Umbilical cord (tissue), 2 donors: ENCODE data around the gene KDM4D. TPM values are rescaled to one million over a fixed set of nuclear protein-coding genes. Genes with fewer than 3 reads are reported as not detected.
"Not testable (repeated sequence)": the region's sequence is repeated elsewhere in the genome, so short reads cannot be mapped to it uniquely, and the experiment has no call there.

Source experiments
- DNase-seq: peaks from one replicate; pipeline ENCODE4 v3.0.0-alpha.2; 2015; ENCODE audit warnings: low spot score
- total RNA-seq: library from RNA; depleted of rRNA; stranded (reverse); fragments of >200 nt; gene quantifications from one replicate; pipeline ENCODE4 v1.2.3, GENCODE V29; 2014; ENCODE audit warnings: low replicate concordance; ENCODE audit not compliant: insufficient read depth

The KDM4D gene
- 6.0 TPM for total RNA-seq

DNA sequence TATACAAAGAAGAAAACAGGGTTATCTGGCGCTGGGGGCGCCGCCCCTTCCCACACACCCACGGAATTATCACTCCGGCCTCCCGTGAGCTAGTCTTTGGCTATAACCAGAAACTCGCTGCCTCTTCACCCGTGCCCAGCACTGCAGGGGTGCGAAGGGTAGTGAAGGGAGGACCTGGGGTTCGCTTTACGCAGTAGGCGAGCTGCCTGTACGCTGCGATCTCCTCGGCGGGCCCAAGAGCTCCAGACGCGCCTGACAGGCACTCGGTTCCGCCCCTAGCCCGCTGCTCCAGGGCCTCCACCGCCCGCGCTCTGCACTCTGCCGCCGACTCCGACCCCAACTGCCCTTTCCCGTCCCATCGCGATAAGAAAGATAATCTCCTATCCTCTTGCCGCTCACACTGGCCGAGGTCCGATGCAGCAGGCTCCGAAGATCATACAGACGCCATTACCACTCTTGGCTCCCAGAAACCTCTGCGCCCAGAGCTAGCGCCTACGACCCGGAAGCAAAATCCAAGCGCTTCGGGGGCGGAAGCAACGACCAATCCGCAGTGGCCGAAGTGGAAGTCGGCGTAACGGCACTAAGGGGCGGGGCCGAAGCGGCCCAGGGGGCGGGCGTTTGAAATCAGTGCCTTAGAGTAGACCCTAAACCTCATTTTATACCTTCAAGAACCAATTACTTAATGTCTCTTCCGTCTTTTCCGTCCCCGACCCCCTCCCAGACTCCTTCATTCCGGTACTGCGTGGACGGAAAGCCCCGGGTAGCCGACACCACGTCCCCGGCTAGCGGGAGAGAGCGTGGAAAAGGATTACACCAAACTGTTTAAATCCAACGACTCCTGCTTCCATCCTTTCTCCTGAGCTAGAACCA is at the start of gene KDM4D, which contains the start of gene CWC15:
Gene KDM4D, plus strand, starts transcription at position 611 of the 870 bp plus-strand sequence. CDS start 23,664 bp downstream, outside the sequence.
Gene CWC15, minus strand, starts transcription at position 458 of the 870 bp plus-strand sequence. CDS start 1,371 bp downstream, outside the sequence.
- DNase-seq, result peak; percentile 99

DNA sequence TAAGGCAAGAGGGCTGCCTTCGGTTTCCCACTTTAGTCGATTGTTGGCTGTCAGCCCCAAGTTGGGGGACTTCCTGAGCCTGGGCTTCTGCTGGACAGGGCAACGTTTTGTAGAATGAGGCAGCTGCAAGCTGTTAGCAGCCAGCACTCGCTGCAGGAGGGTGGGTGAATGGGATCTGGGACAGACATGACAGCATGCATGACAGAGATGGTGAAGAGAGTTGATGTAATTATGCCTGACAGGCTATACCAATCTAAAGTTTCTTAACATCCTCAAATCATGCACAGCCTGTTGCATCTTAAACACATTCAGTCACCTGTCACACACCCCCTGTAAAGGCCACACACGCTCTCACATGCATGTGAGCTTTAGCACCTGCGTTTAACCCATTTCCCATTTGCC is 49.3 kb upstream of the KDM4D start:
- DNase-seq, result no peak

DNA sequence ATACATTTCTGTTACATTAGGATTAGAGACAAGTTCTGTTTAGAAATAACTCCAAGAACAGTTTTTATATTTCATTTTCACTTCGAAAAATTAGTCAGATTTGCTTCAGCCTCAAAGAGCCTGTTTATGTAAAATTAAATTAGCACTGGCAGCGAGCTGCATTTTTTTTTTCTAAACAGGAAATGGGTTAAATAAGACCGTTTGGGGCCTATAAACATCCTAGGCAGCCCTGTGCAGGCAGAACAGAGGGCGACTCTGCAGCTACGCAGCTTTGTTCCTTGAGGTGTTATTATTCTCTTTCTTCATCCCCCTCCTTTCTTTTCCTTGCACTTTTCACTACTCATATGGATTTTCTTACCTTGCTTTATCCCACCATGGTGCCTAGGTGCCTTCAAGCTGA is 48.9 kb upstream of the KDM4D start:
- no peak for DNase-seq

DNA sequence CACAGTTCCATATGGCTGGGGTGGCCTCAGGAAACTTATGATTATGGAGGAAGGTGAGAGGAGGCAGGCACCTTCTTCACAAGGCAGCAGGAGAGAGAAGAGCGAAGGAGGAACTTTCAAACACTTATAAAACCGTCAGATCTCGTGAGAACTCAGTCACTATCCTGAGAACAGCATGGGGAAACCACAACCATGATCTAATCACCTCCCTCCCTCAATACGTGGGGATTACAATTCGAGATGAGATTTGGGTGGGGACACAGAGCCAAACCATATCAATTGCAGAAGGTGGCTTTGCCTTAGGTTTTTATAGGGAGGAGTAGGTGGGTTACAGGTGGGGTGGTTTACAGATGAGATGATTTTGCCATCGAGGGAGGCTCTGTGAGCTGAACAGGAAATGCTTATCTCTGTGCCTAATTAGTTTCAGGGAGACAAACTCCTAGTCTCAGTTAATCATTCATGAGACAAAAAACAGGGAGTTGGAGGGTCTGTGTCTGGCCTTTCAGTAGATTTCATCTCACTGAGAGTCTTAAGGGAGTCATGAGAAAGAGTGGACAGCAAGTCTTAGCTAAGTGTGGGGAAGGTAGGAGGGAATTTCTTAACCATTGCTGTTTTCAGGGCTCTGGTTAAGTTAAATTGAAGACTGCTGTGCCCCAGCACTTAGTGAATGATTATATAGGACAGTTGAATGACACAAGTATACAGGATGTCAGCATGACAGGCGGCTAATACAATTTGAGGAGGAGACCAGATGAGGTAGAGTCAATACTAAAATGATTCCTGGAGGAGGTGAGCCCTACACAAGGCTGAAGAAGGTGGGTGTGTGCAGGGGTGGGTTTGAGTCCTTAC is 47.9 kb upstream of the KDM4D start:
- no peak for DNase-seq

DNA sequence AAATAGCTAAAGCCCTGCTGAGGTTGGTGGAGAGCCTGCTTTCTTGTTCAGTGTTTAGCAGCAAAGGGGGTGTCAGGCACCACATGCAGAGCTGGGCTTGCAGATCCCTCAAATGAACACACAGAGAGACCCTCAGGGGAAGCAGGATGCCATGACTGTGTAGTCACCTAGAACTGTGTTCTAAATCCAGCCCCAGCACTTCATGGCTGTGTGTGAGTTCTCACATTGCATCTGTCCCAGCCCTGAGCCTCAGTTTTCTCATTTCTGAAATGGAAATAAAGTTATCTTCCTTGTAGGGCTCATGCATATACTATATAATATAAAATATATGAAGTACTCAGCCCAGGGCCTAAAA is 47.3 kb upstream of the KDM4D start:
- no peak for DNase-seq

DNA sequence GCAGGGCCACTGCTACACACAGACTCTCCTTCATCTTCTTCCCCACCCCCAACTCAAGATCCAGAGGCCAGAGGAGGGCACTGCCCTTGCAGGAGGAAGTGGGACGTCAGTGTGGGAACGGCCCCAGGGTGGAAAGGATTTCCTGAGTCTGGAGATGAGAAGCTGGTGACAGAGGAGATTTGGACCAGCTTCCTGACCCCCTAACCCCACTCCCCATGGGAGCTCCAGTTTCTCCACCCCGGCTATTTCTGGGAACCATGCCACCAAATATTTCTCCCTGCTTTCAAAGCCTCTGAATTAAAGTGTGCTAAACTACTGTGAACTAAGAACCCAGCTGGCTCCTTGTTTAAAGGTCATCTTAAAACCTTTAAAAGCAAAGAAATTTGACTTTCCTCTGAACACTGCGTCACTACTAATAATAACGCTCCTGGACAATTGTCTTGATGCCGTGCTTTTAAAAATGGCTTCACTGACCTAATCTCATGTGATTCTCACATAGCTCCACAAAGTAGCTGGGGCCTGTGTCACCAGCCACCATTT is 46.7 kb upstream of the KDM4D start:
- peak; percentile 98 for DNase-seq

DNA sequence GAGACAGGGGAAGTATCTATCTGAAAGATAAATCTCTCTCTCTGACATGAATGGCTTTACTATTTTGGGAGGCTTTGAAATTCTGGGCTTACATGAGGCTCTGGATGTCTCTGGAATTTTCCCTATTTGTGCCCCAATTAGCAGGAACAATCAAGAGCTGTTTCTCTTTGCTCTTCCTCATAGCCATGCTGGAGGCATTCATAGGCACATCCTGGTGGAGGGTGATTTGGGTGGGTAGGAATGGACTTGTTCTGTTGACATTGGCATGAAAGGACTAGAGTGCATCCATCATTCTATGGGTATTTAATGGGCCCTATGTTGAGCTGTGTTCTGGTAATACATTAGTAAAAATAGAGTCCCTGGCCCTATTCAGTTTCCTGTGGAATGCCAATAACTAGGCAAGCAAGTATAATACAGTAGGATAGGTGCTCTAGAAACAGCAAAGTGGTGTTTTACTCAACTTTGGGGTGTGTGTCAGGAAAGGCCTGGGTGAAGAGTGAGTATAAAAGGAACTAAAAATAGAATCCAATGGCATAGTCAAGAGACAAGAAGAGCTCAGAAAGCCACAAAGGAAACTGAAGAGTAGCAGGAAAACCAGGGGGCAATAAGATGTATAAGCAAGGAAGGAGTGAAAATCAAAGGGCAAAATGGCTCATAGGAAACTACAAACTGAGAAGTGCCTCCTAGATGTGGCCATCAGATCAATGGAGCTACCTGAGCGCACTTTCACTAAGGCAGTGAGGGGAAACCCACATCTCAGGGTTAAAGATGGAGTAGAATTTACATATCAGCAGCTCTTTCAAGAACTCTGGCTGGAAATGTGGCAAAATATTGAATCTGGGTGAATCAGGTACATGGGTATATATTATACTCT is 45.2 kb upstream of the KDM4D start:
- DNase-seq, result no peak

DNA sequence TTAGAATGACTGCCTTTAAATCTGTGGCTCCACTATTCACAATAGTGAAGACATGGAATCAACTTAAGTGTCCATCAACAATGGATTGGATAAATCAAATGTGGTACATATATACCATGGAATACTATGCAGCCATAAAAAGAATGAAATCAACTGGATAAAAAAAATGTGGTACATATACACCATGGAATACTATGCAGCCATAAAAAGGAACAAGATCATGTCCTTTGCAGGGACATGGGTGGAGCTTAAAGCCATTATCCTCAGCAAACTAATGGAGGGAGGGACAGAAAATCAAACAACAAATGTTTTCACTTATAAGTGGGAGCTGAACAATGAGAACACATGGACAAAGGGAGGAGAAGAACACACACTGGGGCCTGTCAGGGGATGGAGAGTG is 41.4 kb upstream of the KDM4D start:
- DNase-seq, result not testable (repeated sequence)

DNA sequence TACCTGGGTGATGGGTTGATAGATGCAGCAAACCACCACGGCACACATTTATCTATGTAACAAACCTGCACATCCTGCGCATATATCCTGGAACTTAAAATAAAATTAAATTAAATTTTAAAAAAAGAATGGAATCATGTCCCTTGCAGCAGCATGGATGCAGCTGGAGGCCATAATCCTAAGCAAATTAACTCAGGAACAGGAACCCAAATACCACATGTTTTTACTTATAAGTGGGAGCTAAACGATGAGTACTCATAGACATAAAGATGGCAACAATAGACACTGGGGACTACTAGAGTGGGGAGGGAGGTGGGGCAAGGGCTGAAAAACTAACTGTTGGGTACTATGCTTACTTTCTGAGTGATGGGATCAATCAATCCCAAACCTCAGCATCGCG is 41.0 kb upstream of the KDM4D start:
- DNase-seq, result no peak

DNA sequence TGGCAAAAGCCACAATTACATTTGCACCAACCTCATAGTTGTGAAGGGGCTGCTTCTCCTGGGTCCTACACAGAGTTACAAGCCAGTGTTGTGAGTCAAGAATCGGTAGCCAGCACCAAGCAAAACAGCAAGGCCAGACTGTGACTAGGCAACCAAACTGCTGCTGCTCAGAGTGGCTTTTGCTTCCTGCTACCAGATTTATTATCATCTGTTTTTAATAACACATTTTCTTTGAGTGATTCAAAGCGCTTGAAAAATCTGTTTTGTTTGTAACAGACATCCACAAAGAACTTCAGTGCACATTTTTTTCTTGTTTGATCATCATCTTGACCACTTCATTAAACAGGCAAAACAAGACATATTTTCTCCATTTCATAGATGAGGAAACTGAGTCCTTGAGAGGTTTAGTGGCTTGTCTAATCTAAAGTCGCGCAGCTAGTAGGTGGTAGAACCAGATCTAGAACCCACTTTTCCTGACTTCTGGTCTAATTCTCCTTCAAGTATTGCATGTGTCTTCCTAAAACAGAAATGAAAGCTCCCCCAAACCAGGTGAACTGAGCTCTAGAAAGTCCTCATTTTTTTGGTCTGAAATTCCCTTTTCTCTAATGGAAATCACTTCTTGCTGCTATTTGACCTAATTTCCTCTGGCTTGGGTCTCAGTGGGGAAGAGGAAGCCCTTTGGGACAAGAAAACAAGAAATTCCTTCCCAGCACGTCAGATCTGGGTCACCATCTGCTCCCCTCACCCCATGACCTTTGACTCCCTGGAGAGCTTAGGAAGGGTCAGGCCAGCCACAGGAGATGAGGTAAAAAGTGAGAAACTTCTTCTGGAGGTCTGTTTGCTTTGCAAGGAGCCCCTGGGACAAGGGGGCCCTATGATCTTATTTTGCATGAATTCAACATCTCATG is 40.0 kb upstream of the KDM4D start:
- peak; percentile 66 for DNase-seq

DNA sequence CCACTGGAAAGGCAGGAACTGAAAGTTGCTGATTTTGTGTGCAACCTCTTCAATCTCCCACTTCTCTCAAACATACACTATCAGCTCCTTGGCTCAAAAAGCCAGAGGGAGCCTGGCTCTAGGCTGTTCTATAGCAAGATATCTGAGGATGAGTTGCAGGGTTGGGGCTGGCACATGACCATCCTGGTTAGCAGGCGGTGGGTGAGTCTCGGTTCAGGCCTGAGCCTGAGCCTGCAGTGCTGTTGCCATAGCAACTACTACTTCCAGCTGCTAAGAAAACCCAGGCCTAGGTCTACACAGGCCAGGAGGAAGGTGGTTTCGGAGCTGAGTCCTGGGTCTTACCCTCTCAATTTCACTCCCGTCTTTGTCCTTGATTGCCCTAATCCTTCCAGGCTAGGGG is 39.1 kb upstream of the KDM4D start:
- DNase-seq, result peak; percentile 65

DNA sequence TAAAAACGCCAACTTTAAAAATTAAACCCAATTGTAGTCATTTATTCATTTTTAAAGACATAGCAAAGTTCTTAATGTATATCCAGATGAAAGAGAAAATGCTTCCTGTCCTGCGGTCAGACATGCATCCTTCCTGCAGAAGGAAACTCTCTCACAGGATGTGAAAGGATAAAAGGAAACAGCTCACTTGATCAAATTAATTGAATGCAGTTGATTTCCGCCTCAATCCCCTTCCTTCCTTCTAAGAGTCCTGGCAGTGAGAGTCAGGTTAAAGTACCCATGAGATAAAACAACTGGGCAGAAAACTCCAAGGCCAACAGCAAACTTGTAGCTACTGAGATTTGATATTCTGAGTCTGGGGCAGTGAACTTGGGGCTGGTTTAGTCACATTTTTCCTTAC is 38.7 kb upstream of the KDM4D start:
- no peak for DNase-seq

DNA sequence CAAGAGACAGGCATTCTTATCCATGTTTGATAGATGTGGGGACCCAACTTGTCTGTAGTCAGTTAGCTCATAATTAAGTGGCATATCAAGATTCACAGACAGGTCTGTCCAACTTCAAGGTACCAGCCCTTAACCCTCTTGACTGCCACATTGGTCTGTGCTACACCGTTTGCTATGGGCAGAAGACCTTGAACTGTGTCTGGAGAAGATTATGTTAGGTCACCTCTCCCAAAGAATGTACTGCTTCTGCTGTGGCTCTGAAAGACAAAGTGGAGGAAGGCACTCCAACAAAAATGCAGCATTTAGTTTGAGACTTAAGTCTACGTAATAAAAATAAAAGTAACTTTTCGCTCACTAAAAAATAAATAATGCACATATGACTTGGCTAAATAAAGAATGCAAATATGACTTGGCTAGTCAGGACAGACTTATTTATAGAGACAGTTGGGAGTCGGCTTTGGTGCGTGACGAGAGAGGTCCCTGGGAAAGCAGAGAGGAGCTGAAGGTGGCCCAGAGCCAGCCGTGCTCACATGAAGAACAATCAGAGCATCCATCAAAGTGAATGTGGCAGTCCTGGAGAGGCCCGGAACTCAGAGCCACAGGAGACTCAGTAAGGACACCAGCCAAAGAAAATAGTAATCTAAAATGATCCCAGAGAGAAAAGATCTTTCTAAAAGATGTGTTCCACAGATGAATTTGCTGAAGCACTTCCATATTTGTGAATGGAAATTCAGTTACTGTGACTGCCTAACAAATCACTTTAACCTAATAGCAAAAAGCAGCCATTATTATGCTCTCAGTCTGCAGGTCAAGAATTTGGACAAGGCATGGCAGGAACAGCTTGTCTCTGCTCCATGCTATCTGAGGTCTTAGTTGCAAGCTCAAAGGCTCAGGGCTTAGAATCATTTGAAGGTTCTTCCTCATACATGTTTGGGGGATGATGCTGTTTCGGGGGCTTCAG is 35.1 kb upstream of the KDM4D start:
- DNase-seq, result peak; percentile 45

DNA sequence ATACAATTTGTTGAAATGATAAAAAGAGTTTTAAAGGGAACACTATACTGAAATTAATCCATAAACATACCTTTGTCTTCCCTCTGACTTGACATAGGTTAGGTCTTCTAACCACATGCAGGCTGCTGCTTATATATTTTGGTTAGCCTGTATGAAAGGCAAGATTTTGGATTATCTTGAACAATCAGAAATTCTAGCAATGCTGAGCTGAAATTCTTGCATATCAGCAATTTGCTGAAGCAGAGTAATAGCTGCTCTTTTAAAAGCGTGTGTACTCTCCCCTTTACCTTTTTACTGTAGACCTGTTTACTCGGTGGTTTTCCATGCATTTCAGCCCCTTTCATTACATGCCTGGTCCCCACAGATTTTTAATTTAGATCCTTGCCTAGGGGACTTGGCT is 34.2 kb upstream of the KDM4D start:
- no peak for DNase-seq

DNA sequence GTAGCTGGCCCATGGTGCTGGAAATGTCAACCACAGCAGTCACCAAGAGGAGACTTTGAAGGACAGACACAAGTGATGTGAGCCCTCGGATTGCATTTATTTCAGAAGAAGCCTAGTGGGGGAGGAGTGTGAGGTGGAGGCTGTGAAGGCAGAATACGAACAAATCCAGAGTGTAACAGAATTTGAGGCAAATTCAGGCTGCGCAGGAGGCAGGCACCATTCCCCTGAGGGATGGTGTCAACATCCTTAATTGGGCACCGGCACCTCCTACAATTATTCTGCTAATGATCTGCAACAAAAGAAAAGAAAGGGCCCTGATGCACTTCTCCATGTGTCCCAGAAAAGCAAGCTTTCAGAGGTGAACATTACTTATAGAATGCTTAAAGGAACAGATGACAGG is 32.4 kb upstream of the KDM4D start:
- no peak for DNase-seq

DNA sequence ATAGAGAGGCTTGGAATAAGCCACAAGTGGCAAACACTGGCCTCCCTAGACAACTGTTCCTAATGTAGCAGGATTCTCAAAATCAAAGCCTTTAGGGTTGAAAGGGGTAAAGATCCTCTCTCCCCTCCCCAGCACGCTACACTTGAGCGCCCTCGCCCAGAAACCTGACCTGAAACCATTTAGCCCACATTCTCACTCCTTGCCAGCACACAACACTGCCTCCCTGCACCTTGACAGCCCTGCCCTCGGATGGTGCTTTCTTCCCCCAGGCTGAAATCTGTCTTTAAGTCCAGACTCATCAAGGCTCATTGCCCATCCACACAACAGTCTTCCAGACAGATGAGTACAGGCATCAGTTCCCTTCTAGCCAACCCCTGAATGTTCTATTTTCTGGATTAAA is 26.7 kb upstream of the KDM4D start:
- DNase-seq, result no peak

DNA sequence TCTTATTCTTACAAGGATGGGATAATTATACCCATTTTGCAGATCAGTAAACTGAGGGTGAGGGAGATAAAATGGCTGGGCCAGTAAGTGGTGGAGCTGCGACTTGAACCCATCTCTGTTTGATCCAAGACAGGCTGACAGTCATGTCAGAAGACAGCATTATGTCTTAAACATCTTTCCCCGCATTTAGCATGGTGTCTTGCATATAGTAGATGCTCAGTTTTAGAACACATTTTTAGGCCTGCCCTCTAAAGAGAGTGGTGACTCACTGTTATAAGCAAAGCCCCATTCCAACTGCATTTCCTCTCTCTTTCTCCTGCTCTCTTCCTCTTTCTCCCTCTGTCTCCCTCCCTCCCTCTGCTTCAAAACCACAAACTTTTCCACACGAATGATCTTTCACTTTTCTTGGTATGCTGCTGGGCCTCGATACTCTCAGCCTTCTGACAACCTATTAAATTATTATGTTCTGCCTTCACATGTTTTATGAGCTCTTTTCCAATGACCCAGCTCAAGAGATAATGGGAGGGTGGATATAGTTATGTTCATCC is 25.4 kb upstream of the KDM4D start:
- peak; percentile 87 for DNase-seq

DNA sequence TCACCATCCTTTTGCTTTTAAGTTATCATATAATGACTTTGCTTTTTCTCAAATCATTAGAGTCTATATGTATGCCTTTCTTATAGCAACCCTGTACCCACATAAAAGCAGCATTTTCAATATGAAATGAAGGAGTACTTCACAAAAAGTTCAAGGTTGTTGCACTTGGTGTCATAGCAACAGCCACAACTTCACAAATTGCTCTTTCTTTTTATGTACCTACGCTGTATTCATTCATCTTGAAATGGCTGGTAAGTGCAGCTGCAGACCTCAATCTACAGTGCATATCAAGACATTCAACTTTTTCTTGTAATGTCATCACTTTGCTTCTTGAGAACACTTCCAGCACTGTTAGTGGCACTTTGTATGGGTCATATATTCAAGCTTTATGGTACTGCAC is 18.8 kb upstream of the KDM4D start:
- DNase-seq, result no peak

DNA sequence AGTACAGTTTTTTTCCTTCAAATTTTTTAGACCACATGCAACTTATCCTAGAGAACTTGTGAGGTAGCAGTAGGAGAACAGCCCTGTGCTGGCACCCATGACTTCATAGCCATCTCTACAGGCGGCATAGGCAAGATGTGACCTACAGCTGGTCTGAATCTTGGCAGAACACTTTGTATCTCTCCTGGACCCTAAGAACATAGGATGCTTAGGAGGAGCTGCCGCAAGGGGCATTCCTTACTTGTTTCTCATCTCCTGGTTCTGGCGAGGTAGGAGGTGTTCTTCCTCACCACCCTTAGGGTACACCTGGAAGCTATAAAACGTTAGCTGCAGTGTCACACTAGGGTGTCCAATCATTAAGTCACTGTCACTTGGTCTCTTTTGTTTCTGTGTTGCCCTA is 16.5 kb upstream of the KDM4D start:
- DNase-seq, result no peak
